HEK293T (cell line): Measurements from ENCODE around the gene GRIK1.

Experiments used
- CTCF ChIA-PET: fragments of 350-600 bp; formaldehyde crosslinking; extraction: SDS; loops from one replicate; lab custom pipeline; 2021; ENCODE audit warnings: antibody characterized with exemption, inconsistent platforms; lab: Yijun Ruan, JAX
- POLR2A ChIA-PET: fragments of 350-600 bp; formaldehyde crosslinking; extraction: SDS; loops from one replicate; lab custom pipeline; 2020; ENCODE audit warnings: antibody characterized with exemption, inconsistent platforms; lab: Yijun Ruan, JAX
- DNase-seq: peaks from one replicate; pipeline ENCODE4 v3.0.0; 2012; ENCODE audit warnings: mixed read lengths; ENCODE audit errors: extremely low spot score
- ARNT ChIP-seq: fragments of 450-650 bp; IDR thresholded peaks from 2 replicates; pipeline ENCODE4 v1.6.1; 2017; ENCODE audit warnings: mild to moderate bottlenecking
- BHLHE40 ChIP-seq: fragments of 450-650 bp; IDR thresholded peaks from 2 replicates; pipeline ENCODE4 v1.6.1; 2016; ENCODE audit warnings: mild to moderate bottlenecking, moderate library complexity, borderline replicate concordance
- CTBP1 ChIP-seq: fragments of 450-650 bp; IDR thresholded peaks from 2 replicates; pipeline ENCODE4 v1.6.1; 2016; ENCODE audit warnings: borderline replicate concordance
- ELF4 ChIP-seq: fragments of 450-650 bp; IDR thresholded peaks from 2 replicates; pipeline ENCODE4 v1.6.1; 2017; ENCODE audit warnings: antibody characterized with exemption
- FOXA1 ChIP-seq: fragments of 450-650 bp; IDR thresholded peaks from 2 replicates; pipeline ENCODE4 v1.6.1; 2016; ENCODE audit warnings: mild to moderate bottlenecking
- FOXK2 ChIP-seq: fragments of 450-650 bp; IDR thresholded peaks from 2 replicates; pipeline ENCODE4 v1.6.1; 2016; ENCODE audit warnings: mild to moderate bottlenecking
- FOXM1 ChIP-seq: fragments of 450-650 bp; IDR thresholded peaks from 2 replicates; pipeline ENCODE4 v1.6.1; 2017; ENCODE audit warnings: mild to moderate bottlenecking, borderline replicate concordance
- HDGF ChIP-seq: fragments of 450-650 bp; IDR thresholded peaks from 2 replicates; pipeline ENCODE4 v1.6.1; 2017; ENCODE audit warnings: antibody characterized with exemption, borderline replicate concordance
- L3MBTL2 ChIP-seq: fragments of 450-650 bp; conservative IDR thresholded peaks from 2 replicates; pipeline ENCODE4 v1.6.1; 2016; ENCODE audit warnings: mild to moderate bottlenecking
- LEF1 ChIP-seq: fragments of 450-650 bp; IDR thresholded peaks from 2 replicates; pipeline ENCODE4 v1.6.1; 2017; ENCODE audit warnings: mild to moderate bottlenecking, borderline replicate concordance
- NFRKB ChIP-seq: fragments of 450-650 bp; IDR thresholded peaks from 2 replicates; pipeline ENCODE4 v1.6.1; 2016; ENCODE audit warnings: mild to moderate bottlenecking, moderate library complexity
- SP1 ChIP-seq: fragments of 450-650 bp; IDR thresholded peaks from 2 replicates; pipeline ENCODE4 v1.6.1; 2017
- SUZ12 ChIP-seq: fragments of 450-650 bp; IDR thresholded peaks from 2 replicates; pipeline ENCODE4 v1.6.1; 2016; ENCODE audit warnings: mild to moderate bottlenecking
- TARDBP ChIP-seq: fragments of 450-650 bp; IDR thresholded peaks from 2 replicates; pipeline ENCODE4 v1.6.1; 2016
- ZNF384 ChIP-seq: fragments of 450-650 bp; IDR thresholded peaks from 2 replicates; pipeline ENCODE4 v1.6.1; 2016
- TF ChIP-seq, protein P1 (sequence below): fragments of 450-650 bp; IDR thresholded peaks from 2 replicates; pipeline ENCODE4 v1.6.1; 2016

The GRIK1 gene

DNA sequence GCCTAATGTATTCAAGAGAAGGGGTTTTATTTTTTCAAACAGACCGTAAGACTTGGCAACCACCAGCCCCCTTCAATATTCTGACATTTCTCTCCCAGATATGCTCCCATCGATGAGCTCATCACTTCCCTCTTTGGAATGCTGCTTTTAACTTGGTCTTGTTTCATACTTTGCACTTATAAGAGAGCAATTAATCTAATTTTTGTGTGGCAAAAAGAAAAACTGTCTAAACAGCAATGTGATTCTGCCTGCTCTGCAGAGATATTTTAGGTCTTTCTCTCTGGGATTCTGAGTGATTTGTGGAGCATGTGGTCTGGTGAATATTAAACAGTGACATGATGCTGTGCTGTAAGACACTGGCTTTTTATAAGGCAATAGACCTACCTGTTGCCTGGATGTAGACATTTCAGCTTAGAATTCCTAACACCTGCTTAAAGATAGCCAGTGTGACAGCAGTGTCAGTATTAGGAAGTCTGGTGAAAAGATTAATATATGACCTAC is 356.3 kb downstream of the GRIK1 start:
- DNase-seq = no peak
- POLR2A ChIA-PET = no interaction called here
- no peak for TF ChIP-seq SUZ12
- no peak for TF ChIP-seq NFRKB
- CTCF ChIA-PET = no interaction called here

DNA sequence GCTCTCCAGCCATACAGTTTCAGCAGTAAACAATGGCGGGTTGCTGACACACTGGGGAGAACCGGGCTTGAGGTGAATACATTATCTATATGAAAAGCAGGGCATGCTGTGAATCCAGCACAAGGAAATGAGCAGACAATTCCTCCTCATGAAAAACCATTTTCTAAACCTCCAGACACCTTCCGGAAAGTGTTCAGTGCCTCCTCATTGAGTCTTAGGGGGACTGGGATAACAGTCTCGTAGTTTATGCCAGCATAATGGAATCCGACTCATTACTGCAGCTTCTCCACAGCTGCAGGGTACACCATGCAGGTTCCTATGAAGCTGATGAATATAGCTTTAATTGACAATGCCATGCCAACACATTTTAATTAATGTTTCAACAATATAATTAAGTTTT is 356.9 kb downstream of the GRIK1 start:
- TF ChIP-seq BHLHE40 (no peak), TARDBP (no peak), ZNF384 (no peak), SP1 (no peak)
- CTCF ChIA-PET = no interaction called here
- POLR2A ChIA-PET = no interaction called here
- DNase-seq = no peak

DNA sequence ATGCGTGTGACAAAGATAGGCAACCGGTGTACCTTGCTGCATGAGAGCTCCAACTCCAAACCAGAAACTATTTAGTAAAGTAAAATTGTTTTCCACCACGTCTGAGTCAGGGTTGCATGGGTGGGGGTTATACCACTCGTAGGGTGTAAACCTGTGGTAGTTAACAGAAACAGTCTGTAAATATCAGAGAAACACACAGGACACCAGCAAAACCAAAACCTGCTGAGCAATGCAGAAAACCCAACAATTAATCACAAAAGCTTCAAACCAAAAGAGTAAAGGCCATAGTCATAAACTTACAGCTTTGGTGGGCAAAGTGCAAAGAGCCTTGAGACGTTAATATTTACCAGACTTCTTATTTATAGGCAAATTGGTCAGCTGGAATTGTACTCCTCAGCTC is 358.4 kb downstream of the GRIK1 start:
- no peak for DNase-seq
- no peak for TF ChIP-seq FOXM1
- no peak for TF ChIP-seq ELF4
- ChIA-PET CTCF (no interaction called here), POLR2A (no interaction called here)

DNA sequence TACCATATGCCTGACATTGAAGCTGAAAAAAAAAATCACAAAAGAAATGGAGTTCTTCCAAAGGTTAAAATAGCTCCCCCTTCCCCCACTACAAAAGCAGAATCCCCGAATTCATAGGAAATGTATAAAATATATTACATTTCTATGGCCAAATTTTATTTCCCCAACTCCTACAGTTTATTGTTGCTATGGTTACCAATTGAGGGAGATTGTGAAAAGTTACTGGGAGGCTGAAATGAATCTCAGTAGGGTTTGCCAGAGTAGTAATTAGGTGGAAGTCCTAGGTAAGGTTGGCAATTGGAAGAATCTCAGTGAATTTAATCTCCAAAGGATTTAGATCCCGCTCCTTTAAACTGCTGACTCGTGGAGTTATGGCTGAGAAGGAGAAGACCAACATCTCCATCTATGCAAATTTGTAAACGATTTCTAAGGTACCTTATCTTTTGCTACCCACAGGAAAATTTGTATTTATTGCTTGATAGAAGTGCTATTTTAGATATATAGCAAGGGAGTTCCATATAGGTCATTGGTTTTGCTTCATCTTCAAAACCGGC is 359.0 kb downstream of the GRIK1 start:
- CTCF ChIA-PET = no interaction called here
- POLR2A ChIA-PET = no interaction called here
- DNase-seq = no peak
- TF ChIP-seq, protein P1, sequence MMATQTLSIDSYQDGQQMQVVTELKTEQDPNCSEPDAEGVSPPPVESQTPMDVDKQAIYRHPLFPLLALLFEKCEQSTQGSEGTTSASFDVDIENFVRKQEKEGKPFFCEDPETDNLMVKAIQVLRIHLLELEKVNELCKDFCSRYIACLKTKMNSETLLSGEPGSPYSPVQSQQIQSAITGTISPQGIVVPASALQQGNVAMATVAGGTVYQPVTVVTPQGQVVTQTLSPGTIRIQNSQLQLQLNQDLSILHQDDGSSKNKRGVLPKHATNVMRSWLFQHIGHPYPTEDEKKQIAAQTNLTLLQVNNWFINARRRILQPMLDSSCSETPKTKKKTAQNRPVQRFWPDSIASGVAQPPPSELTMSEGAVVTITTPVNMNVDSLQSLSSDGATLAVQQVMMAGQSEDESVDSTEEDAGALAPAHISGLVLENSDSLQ = no peak
- TF ChIP-seq NFRKB = no peak
- no peak for TF ChIP-seq LEF1
- TF ChIP-seq ZNF384 = no peak
- no peak for TF ChIP-seq HDGF
- TF ChIP-seq SP1 = no peak
- TF ChIP-seq FOXA1 = no peak
- no peak for TF ChIP-seq SUZ12
- TF ChIP-seq ELF4 = no peak
- no peak for TF ChIP-seq FOXK2
- no peak for TF ChIP-seq BHLHE40
- no peak for TF ChIP-seq L3MBTL2
- TF ChIP-seq TARDBP = no peak
- no peak for TF ChIP-seq CTBP1
- no peak for TF ChIP-seq FOXM1
- TF ChIP-seq ARNT = no peak

DNA sequence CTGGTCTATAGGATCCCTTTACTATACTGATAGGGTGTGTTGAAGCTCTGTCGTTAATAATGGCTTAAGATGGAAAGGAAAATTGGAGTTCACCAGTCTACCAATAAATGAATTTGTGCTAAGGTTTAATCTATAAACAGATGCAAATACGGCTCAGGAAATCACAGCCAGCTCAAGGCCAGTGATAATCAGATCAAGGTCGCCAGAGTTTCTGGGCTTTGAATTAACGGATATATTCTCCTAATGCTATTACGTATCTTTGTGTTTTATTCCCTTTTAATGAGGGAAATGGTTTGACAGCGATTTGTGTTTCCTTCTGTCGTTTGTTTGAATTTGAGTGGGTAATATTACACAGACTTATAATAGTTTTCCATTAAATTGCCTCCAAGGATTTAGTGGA is 361.5 kb downstream of the GRIK1 start:
- POLR2A ChIA-PET = no interaction called here
- DNase-seq = no peak
- TF ChIP-seq ELF4 (no peak), FOXK2 (no peak), FOXM1 (no peak), ZNF384 (no peak), BHLHE40 (no peak), L3MBTL2 (no peak), TARDBP (no peak), HDGF (no peak), SP1 (no peak), ARNT (no peak), SUZ12 (no peak), NFRKB (no peak), LEF1 (no peak), FOXA1 (no peak)
- TF ChIP-seq, protein P1 = no peak
- CTCF ChIA-PET = no interaction called here

DNA sequence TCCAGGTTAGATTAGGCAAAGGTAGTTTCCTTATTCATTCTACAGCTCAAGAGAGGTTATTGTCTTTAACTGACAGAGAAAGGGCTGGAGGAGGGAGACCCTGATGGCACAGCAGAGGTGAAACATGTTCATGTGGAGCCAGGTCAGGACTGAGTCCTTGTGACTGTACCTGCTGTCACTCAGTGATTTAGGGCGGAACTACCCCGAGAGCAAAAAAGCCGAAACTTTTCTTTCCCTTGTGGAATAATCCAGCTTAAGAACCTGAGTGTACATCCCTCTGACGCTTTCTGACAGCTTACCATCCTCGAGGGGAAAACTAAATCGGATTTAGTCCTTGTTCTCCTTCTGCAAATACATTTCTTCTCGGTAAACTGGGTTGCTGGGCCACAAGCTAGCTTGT is 367.8 kb downstream of the GRIK1 start:
- ChIA-PET POLR2A (no interaction called here), CTCF (interaction anchor here (0.6 kb wide), 1 partner anchor 390 kb away, joined by 4 read pairs; no protein-coding TSS in a partner anchor)
- TF ChIP-seq ARNT (no peak), ZNF384 (no peak), HDGF (no peak), BHLHE40 (no peak), FOXM1 (no peak), FOXA1 (no peak), TARDBP (no peak), SP1 (no peak), NFRKB (no peak), LEF1 (no peak), L3MBTL2 (no peak), FOXK2 (no peak), CTBP1 (no peak)
- TF ChIP-seq, protein P1 = no peak
- no peak for DNase-seq
